H9 (cell line): ENCODE results near the gene TMEM59L. TPM values are rescaled to one million over a fixed set of nuclear protein-coding genes. Genes with fewer than 3 reads are reported as not detected.

Source experiments
- DNase-seq: peaks from one replicate; pipeline ENCODE4 v3.0.0-alpha.2; 2017
- H2AFZ ChIP-seq: one replicate; pipeline ENCODE4 v1.6.1; 2013; ENCODE audit warnings: mild to moderate bottlenecking, low read length, control low read depth, moderate library complexity
- H2AK5ac ChIP-seq: 2 replicates; pipeline ENCODE4 v1.6.1; 2013; ENCODE audit warnings: low read length, control low read depth, mixed read lengths; ENCODE audit not compliant: insufficient read length
- H2BK120ac ChIP-seq: one replicate; pipeline ENCODE4 v1.6.1; 2013; ENCODE audit warnings: low read depth, mild to moderate bottlenecking, low read length, control low read depth, inconsistent platforms; ENCODE audit not compliant: poor library complexity, severe bottlenecking
- H2BK12ac ChIP-seq: 2 replicates; pipeline ENCODE4 v1.6.1; 2013; ENCODE audit warnings: low read length, control low read depth, mixed read lengths, low read depth; ENCODE audit not compliant: insufficient read length
- H2BK15ac ChIP-seq: 2 replicates; pipeline ENCODE4 v1.6.1; 2013; ENCODE audit warnings: low read depth, low read length, control low read depth
- H2BK20ac ChIP-seq: one replicate; pipeline ENCODE4 v1.6.1; 2013; ENCODE audit warnings: low read depth, mild to moderate bottlenecking, low read length, control low read depth, inconsistent platforms; ENCODE audit not compliant: poor library complexity, severe bottlenecking
- H2BK5ac ChIP-seq: 2 replicates; pipeline ENCODE4 v1.6.1; 2013; ENCODE audit warnings: low read length, control low read depth, mixed read lengths; ENCODE audit not compliant: insufficient read length
- H3K14ac ChIP-seq: 2 replicates; pipeline ENCODE4 v1.6.1; 2013; ENCODE audit warnings: low read length, control low read depth; ENCODE audit not compliant: insufficient read depth
- H3K18ac ChIP-seq: 2 replicates; pipeline ENCODE4 v1.6.1; 2013; ENCODE audit warnings: low read depth, mild to moderate bottlenecking, mixed read lengths, low read length, control low read depth; ENCODE audit not compliant: insufficient read length
- H3K23ac ChIP-seq: 2 replicates; pipeline ENCODE4 v1.6.1; 2013; ENCODE audit warnings: low read length, control low read depth, mixed read lengths, low read depth; ENCODE audit not compliant: insufficient read length
- H3K23me2 ChIP-seq: 2 replicates; pipeline ENCODE4 v1.6.1; 2013; ENCODE audit warnings: low read depth, mild to moderate bottlenecking, mixed read lengths, low read length, control low read depth; ENCODE audit not compliant: insufficient read length, poor library complexity, severe bottlenecking
- H3K27ac ChIP-seq: 2 replicates; pipeline ENCODE4 v1.5.1; 2013; ENCODE audit warnings: low read length, control low read depth, mixed read lengths, low read depth; ENCODE audit not compliant: insufficient read length
- H3K27me3 ChIP-seq: 2 replicates; pipeline ENCODE4 v1.6.1; 2013; ENCODE audit warnings: low read length, control low read depth, inconsistent platforms; ENCODE audit not compliant: insufficient read depth
- H3K4ac ChIP-seq: 2 replicates; pipeline ENCODE4 v1.6.1; 2013; ENCODE audit warnings: low read depth, mild to moderate bottlenecking, control low read depth, inconsistent platforms, low read length, moderate library complexity
- H3K4me1 ChIP-seq: 2 replicates; pipeline ENCODE4 v1.6.1; 2013; ENCODE audit warnings: low read length, control low read depth, inconsistent platforms; ENCODE audit not compliant: insufficient read depth
- H3K4me2 ChIP-seq: 2 replicates; pipeline ENCODE4 v1.6.1; 2013; ENCODE audit warnings: low read length, control low read depth, mixed read lengths; ENCODE audit not compliant: insufficient read length, insufficient read depth
- H3K56ac ChIP-seq: 2 replicates; pipeline ENCODE4 v1.6.1; 2013; ENCODE audit warnings: low read depth, mild to moderate bottlenecking, mixed read lengths, low read length, control low read depth; ENCODE audit not compliant: insufficient read length
- H3K79me1 ChIP-seq: 2 replicates; pipeline ENCODE4 v1.6.1; 2013; ENCODE audit warnings: low read depth, mild to moderate bottlenecking, moderate library complexity, low read length, control low read depth, inconsistent platforms; ENCODE audit not compliant: insufficient read depth, poor library complexity, severe bottlenecking
- H3K79me2 ChIP-seq: 2 replicates; pipeline ENCODE4 v1.6.1; 2013; ENCODE audit warnings: low read length, control low read depth, inconsistent platforms; ENCODE audit not compliant: insufficient read depth
- H3K9ac ChIP-seq: 2 replicates; pipeline ENCODE4 v1.6.1; 2013; ENCODE audit warnings: low read length, control low read depth, mixed read lengths; ENCODE audit not compliant: insufficient read length; ENCODE audit errors: extremely low read depth
- H3K9me3 ChIP-seq: one replicate; pipeline ENCODE4 v1.6.1; 2013; ENCODE audit warnings: low read depth, low read length, inconsistent platforms; ENCODE audit not compliant: control insufficient read depth
- H3T11ph ChIP-seq: one replicate; pipeline ENCODE4 v1.6.1; 2013; ENCODE audit warnings: mild to moderate bottlenecking, low read length, control low read depth, inconsistent platforms
- H4K20me1 ChIP-seq: one replicate; pipeline ENCODE4 v1.6.1; 2013; ENCODE audit not compliant: control insufficient read depth, insufficient read length, insufficient read depth
- H4K5ac ChIP-seq: 2 replicates; pipeline ENCODE4 v1.6.1; 2013; ENCODE audit warnings: low read depth, mild to moderate bottlenecking, mixed read lengths, low read length, control low read depth; ENCODE audit not compliant: insufficient read length
- H4K8ac ChIP-seq: replicated peaks from 2 replicates; pipeline ENCODE4 v1.6.1; 2013; ENCODE audit warnings: low read length, control low read depth, mixed read lengths, low read depth; ENCODE audit not compliant: insufficient read length
- H4K91ac ChIP-seq: 2 replicates; pipeline ENCODE4 v1.6.1; 2013; ENCODE audit warnings: low read depth, mild to moderate bottlenecking, moderate library complexity, mixed read lengths, low read length, control low read depth; ENCODE audit not compliant: insufficient read length
- H3K27ac Mint-ChIP-seq, 3 experiments: 2 replicates in 2 of 3; 3 replicates in 1 of 3; pipeline ENCODE4 v1.8.0; 2020 to 2021; ENCODE audit warnings: mixed read lengths in 3 of 3, mild to moderate bottlenecking in 1 of 3, moderate library complexity in 1 of 3
- H3K27me3 Mint-ChIP-seq: 2 replicates; pipeline ENCODE4 v1.8.0; 2021; ENCODE audit warnings: low read depth, mild to moderate bottlenecking, moderate library complexity, mixed read lengths
- H3K36me3 Mint-ChIP-seq, 3 experiments: 2 replicates in 2 of 3; 3 replicates in 1 of 3; pipeline ENCODE4 v1.8.0; 2020 to 2021; ENCODE audit warnings: low read depth in 3 of 3, mixed read lengths in 3 of 3; ENCODE audit not compliant: insufficient read depth in 1 of 3
- H3K4me1 Mint-ChIP-seq, 2 experiments: 2 replicates each; pipeline ENCODE4 v1.8.0; 2020; ENCODE audit warnings: mixed read lengths in 2 of 2
- H3K4me3 Mint-ChIP-seq, 2 experiments: 2 replicates in 1 of 2; 3 replicates in 1 of 2; pipeline ENCODE4 v1.8.0; 2020 to 2021; ENCODE audit warnings: mild to moderate bottlenecking in 2 of 2, mixed read lengths in 2 of 2, moderate library complexity in 1 of 2
- H3K9me3 Mint-ChIP-seq, 2 experiments: 2 replicates in 1 of 2; 3 replicates in 1 of 2; pipeline ENCODE4 v1.8.0; 2020; ENCODE audit warnings: mild to moderate bottlenecking in 2 of 2, mixed read lengths in 2 of 2, moderate library complexity in 1 of 2
- CTCF ChIP-seq: fragments of 200-600 bp; sonication (generic); conservative IDR thresholded peaks from 3 replicates; pipeline ENCODE4 v1.8.0; 2021; ENCODE audit warnings: antibody characterized with exemption, mild to moderate bottlenecking
- WGBS: extraction: QIAGEN DNeasy Blood & Tissue Kit; methylation state at CpG from one replicate; pipeline ENCODE4 v1.1.7; 2013; ENCODE audit warnings: missing lambda C conversion rate, low lambda C conversion rate, mixed read lengths; ENCODE audit not compliant: insufficient read length; ENCODE audit errors: extremely low coverage; 5-methylcytosine and 5-hydroxymethylcytosine counted together
- total RNA-seq: library from RNA; stranded (reverse); gene quantifications from 2 replicates; pipeline ENCODE4 v1.2.1, GENCODE V29; 2021

The TMEM59L gene
- total RNA-seq, 1 experiment from 2014 or later = 12.0 TPM

- Mint-ChIP-seq H3K36me3 (peaks cover 0 to 7% (median 4%) of the 10 kb centered on the region in 3 experiments; a peak in 5 of 7 replicates), H3K4me3 (no peak overlapping the region), H3K27me3 (peaks cover 77% of the 10 kb centered on the region), H3K9me3 (peaks cover 6% of the 10 kb centered on the region in 2 experiments; a peak in 4 of 5 replicates), H3K27ac (no peak overlapping the region), H3K4me1 (peaks cover 16 to 23% of the 10 kb centered on the region in 2 experiments)
- Histone ChIP-seq H3K79me2 (no peaks in the 10 kb centered on the region), H3K4me2 (no peak overlapping the region), H2BK15ac (no peak overlapping the region), H3K9ac (no peak overlapping the region), H2AK5ac (no peak overlapping the region), H3K18ac (no peak overlapping the region), H4K91ac (no peak overlapping the region), H3K56ac (no peak overlapping the region), H2BK120ac (no peak overlapping the region), H3K27ac (no peak overlapping the region), H3K23ac (no peak overlapping the region), H4K5ac (no peak overlapping the region), H3K4ac (no peak overlapping the region), H2BK5ac (no peak overlapping the region), H3K14ac (no peak overlapping the region), H3K79me1 (no peaks in the 10 kb centered on the region), H3K9me3 (no peaks in the 10 kb centered on the region), H3K4me1 (peaks cover 3% of the 10 kb centered on the region; the same call in 1 of the 2 replicates), H4K8ac (no peak overlapping the region), H2BK12ac (no peak overlapping the region), H3K23me2 (peaks cover 22% of the 10 kb centered on the region), H4K20me1 (no peaks in the 10 kb centered on the region), H3K27me3 (peaks cover 32% of the 10 kb centered on the region), H2AFZ (no peak overlapping the region), H3T11ph (no peak overlapping the region), H2BK20ac (no peak overlapping the region)
- WGBS = no CpG with 5 or more reads among the region's 3 CpGs
- no peak for DNase-seq
- no peak for TF ChIP-seq CTCF
Measured at GRCh38 chr19:18616023-18616422, 3.4 kb downstream of the TMEM59L start.
